OCI-LY3 (cell line): ENCODE results near the gene MTHFD2L.

Experiments
- H2AFZ ChIP-seq: fragments of 200-600, 300-600 bp; shearing (Covaris generic); 2 replicates; pipeline ENCODE4 v1.6.0; 2014; ENCODE audit warnings: antibody characterized with exemption, low read depth, low read length
- H3K27ac ChIP-seq: fragments of 200-600, 300-600 bp; sonication (generic); 2 replicates; pipeline ENCODE4 v1.5.1; 2014; ENCODE audit warnings: mild to moderate bottlenecking, low read length, moderate library complexity, mixed read lengths
- H3K27me3 ChIP-seq: fragments of 200-600, 300-600 bp; sonication (generic); 2 replicates; pipeline ENCODE4 v1.6.1; 2014; ENCODE audit warnings: low read depth, low read length, mixed read lengths
- H3K36me3 ChIP-seq: fragments of 200-600, 300-600 bp; sonication (generic); replicated peaks from 2 replicates; pipeline ENCODE3; 2014; ENCODE audit warnings: low read depth, low read length, mixed read lengths
- H3K4me1 ChIP-seq: fragments of 300-600, 200-600 bp; sonication (generic); 2 replicates; pipeline ENCODE4 v1.6.1; 2014; ENCODE audit warnings: low read length, mixed read lengths
- H3K4me2 ChIP-seq: fragments of 200-600, 300-600 bp; sonication (generic); 2 replicates; pipeline ENCODE4 v1.6.1; 2014; ENCODE audit warnings: low read length, mixed read lengths
- H3K4me3 ChIP-seq: fragments of 300-600, 200-600 bp; sonication (generic); 2 replicates; pipeline ENCODE4 v1.5.1; 2014; ENCODE audit warnings: antibody characterized with exemption, mild to moderate bottlenecking, low read length, moderate library complexity
- H3K79me2 ChIP-seq: fragments of 300-600, 200-600 bp; shearing (Covaris generic); 2 replicates; pipeline ENCODE4 v1.6.1; 2014; ENCODE audit warnings: mild to moderate bottlenecking, low read length, mixed read lengths
- H3K9ac ChIP-seq: fragments of 300-600, 200-600 bp; shearing (Covaris generic); 2 replicates; pipeline ENCODE4 v1.6.0; 2014; ENCODE audit warnings: mild to moderate bottlenecking, low read length, moderate library complexity
- H3K9me3 ChIP-seq: fragments of 200-600, 300-600 bp; shearing (Covaris generic); 2 replicates; pipeline ENCODE4 v1.6.1; 2014; ENCODE audit warnings: low read length, mixed read lengths; ENCODE audit not compliant: insufficient read depth
- H4K20me1 ChIP-seq: fragments of 200-600, 300-600 bp; sonication (generic); 2 replicates; pipeline ENCODE4 v1.6.1; 2016; ENCODE audit warnings: low read length, mixed read lengths; ENCODE audit not compliant: insufficient read depth
- EZH2phosphoT487 ChIP-seq: fragments of 200-600 bp; shearing (Covaris generic); IDR thresholded peaks from 2 replicates; pipeline ENCODE4 v1.6.1; 2018; ENCODE audit warnings: antibody characterized with exemption, mixed run types, low read depth
- TF ChIP-seq, protein P1 (sequence below): fragments of 200-600, 300-600 bp; sonication (generic); IDR thresholded peaks from 2 replicates; pipeline ENCODE4 v1.5.1; 2014; ENCODE audit warnings: antibody characterized with exemption, low read length, low read depth

The MTHFD2L gene

DNA sequence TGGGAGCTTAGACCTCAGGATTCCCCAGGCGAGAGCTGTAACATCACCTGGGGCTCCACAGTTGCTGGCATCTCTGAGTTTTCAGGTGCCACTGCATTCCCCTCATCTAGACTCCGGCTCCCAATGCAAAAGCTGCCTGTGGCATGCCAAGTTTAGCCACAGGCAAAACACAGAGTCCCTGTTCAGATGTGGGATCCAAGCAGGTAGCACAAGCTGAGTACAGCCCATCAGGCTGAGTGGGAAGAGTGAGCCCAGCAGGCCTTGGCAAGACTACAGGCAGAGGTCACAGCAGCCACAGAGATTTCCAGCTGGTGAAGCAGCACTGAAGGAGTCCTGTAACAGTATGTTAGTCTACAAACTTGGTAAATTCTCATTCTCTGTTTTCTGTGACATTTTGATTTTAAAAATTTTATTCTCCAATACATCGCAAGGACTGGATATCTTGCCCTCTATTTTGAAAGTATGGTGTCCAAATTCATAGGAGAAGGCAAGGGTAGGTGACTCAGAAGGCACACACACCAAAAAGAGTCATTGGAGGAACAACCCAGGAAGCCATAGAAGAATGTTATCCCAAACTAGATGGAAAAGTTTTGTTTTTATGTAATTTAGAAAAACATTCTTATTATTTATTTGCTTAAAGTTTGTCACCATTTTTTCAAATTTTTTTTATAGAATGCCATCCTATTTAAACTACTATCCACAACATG is 45.4 kb upstream of the MTHFD2L start:
- Histone ChIP-seq H3K4me1 (no peaks in the 10 kb centered on the region), H3K9ac (no peak overlapping the region), H3K36me3 (no peaks in the 10 kb centered on the region), H4K20me1 (no peaks in the 10 kb centered on the region), H3K4me3 (no peak overlapping the region), H3K27me3 (no peaks in the 10 kb centered on the region), H3K9me3 (no peaks in the 10 kb centered on the region), H3K27ac (no peak overlapping the region), H3K4me2 (no peak overlapping the region), H3K79me2 (no peaks in the 10 kb centered on the region), H2AFZ (no peak overlapping the region)
- TF ChIP-seq, protein P1, sequence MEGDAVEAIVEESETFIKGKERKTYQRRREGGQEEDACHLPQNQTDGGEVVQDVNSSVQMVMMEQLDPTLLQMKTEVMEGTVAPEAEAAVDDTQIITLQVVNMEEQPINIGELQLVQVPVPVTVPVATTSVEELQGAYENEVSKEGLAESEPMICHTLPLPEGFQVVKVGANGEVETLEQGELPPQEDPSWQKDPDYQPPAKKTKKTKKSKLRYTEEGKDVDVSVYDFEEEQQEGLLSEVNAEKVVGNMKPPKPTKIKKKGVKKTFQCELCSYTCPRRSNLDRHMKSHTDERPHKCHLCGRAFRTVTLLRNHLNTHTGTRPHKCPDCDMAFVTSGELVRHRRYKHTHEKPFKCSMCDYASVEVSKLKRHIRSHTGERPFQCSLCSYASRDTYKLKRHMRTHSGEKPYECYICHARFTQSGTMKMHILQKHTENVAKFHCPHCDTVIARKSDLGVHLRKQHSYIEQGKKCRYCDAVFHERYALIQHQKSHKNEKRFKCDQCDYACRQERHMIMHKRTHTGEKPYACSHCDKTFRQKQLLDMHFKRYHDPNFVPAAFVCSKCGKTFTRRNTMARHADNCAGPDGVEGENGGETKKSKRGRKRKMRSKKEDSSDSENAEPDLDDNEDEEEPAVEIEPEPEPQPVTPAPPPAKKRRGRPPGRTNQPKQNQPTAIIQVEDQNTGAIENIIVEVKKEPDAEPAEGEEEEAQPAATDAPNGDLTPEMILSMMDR = no peak
- no peak for TF ChIP-seq EZH2phosphoT487

DNA sequence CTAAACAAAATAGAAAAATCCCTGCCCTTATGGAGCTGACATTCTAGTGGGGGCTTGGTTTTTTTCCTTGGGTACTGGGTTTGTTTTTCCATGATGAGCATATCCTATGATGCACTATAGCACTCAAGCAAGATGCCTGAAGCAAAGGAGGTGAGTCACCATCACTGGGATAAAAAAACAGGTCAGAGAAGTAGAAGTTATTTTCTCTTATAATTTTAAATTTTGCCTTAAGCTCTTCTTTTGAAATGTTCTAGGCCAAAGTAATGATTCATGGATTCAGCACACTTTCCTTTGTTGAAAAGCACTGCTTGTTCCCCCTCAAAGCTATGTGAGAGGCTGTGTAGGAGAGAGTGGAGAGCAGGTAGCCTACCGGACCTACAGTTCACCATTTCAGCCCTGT is 43.7 kb upstream of the MTHFD2L start:
- no peaks in the 10 kb centered on the region for H3K4me1 ChIP-seq
- no peaks in the 10 kb centered on the region for H3K79me2 ChIP-seq
- H3K27me3 ChIP-seq = no peaks in the 10 kb centered on the region
- no peak overlapping the region for H3K9ac ChIP-seq
- no peak overlapping the region for H3K27ac ChIP-seq
- no peak overlapping the region for H3K4me3 ChIP-seq
- TF ChIP-seq EZH2phosphoT487 = no peak
- TF ChIP-seq, protein P1 = no peak
- no peaks in the 10 kb centered on the region for H4K20me1 ChIP-seq
- no peaks in the 10 kb centered on the region for H3K9me3 ChIP-seq
- no peak overlapping the region for H2AFZ ChIP-seq
- H3K36me3 ChIP-seq = no peaks in the 10 kb centered on the region
- H3K4me2 ChIP-seq = no peak overlapping the region

- TF ChIP-seq, protein P1 = no peak
- TF ChIP-seq EZH2phosphoT487 = no peak
- H3K27me3 ChIP-seq = no peaks in the 10 kb centered on the region
- H3K79me2 ChIP-seq = no peaks in the 10 kb centered on the region
- no peak overlapping the region for H3K9ac ChIP-seq
- H2AFZ ChIP-seq = 0 out of 2 replicates have a peak overlapping the region, but pooled peaks have one; percentile 30
- H3K36me3 ChIP-seq = no peaks in the 10 kb centered on the region
- H3K4me3 ChIP-seq = no peak overlapping the region
- H4K20me1 ChIP-seq = no peaks in the 10 kb centered on the region
- no peak overlapping the region for H3K27ac ChIP-seq
- no peak overlapping the region for H3K4me2 ChIP-seq
- H3K4me1 ChIP-seq = no peaks in the 10 kb centered on the region
- no peaks in the 10 kb centered on the region for H3K9me3 ChIP-seq
These were observed 40.8 kb upstream of the MTHFD2L start for GRCh38 chr4:74117024-74117534.

GRCh38 chr4:74118600-74119338 is 39.1 kb upstream of the MTHFD2L start:
- H3K27ac ChIP-seq = no peak overlapping the region

More at GRCh38 chr4:74118600-74119338, 39.1 kb upstream of the MTHFD2L start:
- Histone ChIP-seq H3K36me3 (no peaks in the 10 kb centered on the region), H2AFZ (no peak overlapping the region), H3K9ac (no peak overlapping the region), H3K4me2 (no peak overlapping the region), H3K27me3 (no peaks in the 10 kb centered on the region), H3K4me3 (no peak overlapping the region), H3K9me3 (no peaks in the 10 kb centered on the region), H3K79me2 (no peaks in the 10 kb centered on the region), H3K4me1 (peaks cover 8% of the 10 kb centered on the region), H4K20me1 (no peaks in the 10 kb centered on the region)
- TF ChIP-seq EZH2phosphoT487 = no peak
- TF ChIP-seq, protein P1 = no peak
